GM04504 (cell line): ENCODE data around the gene DDB1.

Experiments used
- DNase-seq: peaks from one replicate; pipeline ENCODE4 v3.0.0-alpha.2; 2012; ENCODE audit warnings: low read depth

Gene DDB1

DNA sequence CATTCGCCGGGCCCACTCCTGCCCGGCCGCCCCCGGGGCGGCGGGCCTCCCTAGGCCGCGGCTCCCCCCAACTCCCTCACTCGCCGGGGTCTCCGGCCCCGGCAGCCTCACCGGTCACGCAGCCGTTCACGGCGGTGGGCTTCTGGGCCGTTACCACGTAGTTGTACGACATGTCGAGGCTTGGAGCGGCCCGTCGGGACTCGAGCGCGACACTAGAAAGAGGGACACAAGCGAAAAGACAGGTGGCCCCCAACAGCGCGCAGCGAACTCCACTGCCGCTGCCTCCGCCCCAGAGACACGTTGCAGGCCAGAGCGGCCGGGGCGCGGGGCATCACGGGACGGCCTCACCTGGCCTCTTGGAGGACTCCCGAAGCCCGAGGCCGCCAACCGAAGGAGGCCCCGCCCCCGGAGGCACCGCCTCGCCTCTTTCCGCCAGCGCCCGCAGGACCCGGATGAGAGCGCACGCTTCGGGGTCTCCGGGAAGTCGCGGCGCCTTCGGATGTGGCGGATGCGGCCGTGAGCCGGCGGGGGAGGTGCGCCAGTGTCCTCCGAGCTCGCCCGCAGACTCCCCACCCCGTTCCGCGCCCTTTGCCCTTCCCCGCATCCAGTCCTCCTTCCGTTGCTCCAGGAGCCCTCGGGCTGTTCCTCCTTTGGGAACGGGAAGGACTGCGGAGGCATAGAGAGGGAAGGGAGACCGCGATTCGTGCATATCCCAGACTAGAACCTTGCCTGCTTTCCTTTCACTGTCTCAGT lies at the start of gene DDB1, which contains the start of gene TKFC:
DDB1 (minus strand) TSS at position 309 of the 753 bp plus-strand sequence; CDS start at position 172, 137 bp downstream.
TKFC (plus strand) TSS at position 432 of the 753 bp plus-strand sequence. CDS start 1,501 bp downstream, outside the sequence.
- peak; percentile 79 for DNase-seq

DNA sequence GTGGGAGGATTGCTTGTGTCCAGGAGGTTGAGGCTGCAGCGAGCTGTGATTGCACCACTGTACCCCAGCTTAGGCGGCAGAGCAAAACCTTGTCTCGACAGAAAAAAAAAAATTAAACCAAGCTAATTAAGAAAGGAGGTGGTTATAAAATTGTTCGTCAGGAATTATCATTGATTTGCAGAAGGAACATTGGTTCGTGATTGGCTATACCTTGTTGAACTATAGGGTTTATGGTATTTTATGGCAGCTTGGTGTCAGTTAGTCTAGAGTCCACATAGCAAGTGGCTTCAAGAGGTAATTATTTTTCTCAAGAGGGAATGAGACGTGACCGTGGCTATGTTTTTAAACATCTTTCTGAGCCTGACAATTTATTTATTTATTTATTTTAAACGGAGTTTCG lies 48.0 kb upstream of the DDB1 start:
- DNase-seq = no peak

DNA sequence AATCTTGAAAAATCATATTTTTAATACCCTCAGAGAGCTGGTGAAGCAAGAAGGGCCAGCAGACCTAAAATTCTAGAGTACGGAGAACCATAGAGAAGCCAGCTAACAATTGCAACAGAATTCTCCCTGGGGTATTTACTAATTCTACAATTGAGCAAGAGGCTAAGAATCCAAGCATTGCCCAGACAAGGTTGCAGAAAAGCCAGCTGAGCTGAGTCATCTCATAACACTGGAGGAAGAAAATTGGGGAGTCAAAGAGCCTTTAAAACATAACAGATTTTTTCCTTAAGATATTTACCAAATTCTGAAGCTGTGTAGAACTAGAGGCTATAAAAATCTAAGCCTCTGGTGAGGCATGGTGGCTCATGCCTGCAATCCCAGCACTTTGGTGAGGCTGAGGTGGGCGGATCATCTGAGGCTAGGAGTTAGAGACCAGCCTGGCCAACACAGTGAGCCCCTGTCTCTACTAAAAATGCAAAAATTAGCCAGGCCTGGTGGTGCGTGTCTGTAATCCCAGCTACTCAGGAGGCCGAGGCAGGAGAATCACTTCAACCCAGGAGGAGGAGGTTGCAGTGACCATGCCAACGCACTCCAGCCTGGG lies 45.9 kb upstream of the DDB1 start:
- peak; percentile 96 for DNase-seq

DNA sequence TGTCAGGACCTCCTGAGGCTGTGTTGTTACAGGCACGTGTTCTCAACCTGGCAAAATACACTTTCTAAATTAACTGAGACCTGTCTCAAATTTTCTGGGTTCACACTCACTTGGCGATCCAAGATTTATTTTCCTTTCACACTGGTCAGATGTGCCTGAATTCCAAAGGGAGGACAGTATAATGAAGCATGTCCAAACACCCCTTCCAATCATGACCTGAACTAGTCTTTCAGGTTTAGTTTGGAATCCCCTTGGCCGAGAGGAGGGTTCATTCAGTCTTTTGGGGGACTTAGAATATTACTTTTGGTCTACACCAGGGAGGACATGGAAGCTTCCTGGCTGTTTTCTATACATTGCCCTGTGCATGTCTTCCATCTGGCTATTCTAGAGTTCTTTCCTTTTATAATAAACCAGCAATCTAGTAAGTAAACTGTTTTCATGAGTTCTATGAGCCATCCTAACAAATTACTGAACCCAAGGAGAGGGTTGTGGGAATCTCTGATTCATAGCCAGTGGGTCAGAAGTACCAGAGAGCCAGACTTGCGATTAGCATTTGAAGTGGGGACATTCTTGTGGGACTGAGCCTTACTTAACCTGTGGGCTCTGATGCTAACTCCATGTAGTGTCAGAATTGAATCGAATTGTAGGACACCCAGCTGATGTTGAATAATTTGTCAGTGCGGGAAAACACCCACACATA lies 44.7 kb upstream of the DDB1 start:
- no peak for DNase-seq

DNA sequence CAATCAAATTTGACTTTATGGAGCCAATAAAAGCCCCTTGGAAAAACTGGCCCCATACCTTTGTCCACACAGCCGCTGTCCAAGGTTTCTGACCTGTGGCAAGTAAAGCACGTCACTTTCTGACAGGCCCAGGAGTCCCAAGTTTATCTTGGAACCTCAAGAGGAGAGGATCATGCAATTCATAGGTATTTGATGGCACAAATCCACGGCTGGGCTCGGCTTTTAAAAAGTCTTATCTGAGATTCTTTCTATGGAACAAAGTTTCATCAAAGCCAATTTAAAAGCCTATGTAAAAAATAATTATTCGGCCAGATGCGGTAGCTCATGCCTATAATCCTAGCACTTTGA lies 42.8 kb upstream of the DDB1 start:
- no peak for DNase-seq

DNA sequence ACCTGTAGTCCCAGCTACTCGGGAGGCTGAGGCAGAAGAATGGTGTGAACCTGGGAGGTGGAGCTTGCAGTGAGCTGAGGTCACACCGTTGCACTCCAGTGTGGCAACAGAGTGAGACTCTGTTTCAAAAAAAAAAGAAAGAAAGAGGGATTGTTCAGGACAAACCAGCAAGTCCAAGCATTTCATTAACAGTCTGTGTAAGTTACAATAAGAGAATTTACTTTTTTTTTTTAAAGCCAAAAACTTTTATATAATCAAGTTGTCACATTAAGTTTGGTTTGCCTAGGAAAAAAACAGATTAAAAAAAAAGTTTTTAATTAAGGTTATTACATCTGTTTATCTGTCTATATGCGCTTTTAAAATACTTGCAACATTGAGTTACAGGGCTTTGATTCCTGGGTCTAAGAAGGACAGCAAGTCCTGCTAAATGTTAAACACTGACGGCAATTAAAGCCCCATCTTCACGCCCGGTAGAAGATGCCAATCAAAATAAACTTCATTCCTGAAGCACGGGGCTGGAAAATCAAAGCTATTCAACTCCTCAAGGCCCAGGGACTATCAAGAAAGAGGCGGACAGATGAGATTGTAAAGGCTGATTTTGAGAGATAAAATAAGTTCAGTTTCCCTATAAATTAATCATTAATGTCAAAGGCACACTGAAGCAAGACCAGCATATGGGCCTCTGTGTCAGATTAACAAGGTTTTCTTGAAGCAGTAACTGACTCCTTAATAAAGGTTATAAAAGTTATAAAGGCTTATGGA lies 39.9 kb upstream of the DDB1 start:
- no peak for DNase-seq

DNA sequence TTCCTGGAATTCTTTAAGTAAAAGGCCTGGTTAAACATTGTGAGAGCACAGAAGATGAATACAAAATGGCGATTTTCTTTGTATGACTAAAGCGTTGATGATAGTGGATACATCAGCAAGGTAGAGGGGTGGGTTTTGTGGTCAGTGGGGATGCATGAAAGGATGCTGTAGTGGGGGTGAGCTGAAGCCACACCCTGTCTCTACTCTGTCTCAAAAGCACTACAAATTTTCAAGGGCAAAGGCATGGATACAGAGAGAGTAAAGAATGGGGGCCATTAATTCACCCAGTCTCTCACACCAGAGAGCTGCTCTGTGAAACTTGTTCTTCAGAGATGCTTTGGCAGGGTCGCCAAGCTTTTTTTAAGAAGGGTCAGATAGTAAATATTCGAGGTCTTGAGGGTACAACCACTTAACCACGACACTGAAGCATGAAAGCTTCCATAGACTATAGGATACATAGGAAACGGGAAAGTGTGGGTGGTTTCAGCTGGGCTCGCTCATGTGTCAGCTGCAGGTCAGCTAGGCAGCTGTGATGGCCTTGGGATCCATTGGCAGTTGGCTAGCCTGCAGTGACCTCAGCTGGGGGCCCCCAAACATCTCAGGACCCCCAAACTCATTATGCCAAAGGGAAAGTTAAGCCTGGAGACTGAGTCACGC lies 37.6 kb upstream of the DDB1 start:
- no peak for DNase-seq

DNA sequence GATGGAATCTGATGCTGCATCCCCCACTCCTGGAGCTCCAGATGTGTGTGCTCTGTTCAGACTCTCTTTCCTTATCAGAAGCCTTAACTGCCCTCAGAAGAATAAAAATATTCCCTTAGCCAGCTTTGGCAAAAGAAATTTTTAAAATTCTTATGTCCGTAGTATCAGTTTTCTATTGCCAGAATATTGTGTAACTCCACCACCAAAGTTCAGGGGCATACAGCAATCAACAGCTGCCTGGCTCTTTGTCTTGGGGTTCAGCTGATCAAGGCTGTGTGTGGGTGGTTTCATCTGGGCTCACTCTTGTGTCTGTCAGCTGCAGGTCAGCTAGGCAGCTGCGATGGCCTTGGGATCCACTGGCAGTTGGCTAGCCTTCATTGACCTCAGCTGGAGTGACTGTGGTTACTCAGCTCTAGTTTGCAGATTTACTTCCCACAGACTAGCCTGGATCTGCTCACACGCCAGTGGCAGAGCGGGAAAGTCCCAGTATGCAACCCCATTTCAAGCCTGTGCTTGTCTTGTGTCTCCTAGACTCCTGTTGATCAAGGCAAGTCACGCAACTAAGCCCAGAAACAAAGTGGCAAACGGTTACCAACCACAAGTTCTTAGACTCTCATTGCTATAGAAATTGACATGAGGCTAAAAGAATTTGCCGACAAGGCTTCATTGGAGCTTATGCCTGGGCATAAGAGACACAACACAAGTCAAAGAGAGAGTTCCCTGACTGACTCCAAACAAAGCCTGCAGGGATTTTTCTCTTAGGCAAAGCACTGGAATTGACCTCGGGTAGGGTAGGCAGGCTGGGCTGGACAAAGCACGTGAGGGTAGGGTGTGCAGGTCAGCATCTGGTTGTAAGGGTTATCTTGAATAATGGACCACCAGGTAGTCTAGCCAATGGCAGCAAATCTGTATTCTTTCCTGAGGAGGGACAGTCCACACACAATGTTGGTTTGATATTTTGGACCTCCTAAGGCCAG lies 36.8 kb upstream of the DDB1 start:
- DNase-seq = no peak

DNA sequence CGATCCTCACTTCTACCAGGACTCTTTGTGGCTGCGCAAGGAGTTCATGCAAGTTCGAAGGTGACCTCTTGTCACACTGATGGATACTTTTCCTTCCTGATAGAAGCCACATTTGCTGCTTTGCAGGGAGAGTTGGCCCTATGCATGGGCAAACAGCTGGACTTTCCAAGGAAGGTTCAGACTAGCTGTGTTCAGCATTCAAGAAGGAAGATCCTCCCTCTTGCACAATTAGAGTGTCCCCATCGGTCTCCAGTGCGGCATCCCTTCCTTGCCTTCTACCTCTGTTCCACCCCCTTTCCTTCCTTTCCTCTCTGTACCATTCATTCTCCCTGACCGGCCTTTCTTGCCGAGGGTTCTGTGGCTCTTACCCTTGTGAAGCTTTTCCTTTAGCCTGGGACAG lies 35.7 kb upstream of the DDB1 start:
- no peak for DNase-seq

DNA sequence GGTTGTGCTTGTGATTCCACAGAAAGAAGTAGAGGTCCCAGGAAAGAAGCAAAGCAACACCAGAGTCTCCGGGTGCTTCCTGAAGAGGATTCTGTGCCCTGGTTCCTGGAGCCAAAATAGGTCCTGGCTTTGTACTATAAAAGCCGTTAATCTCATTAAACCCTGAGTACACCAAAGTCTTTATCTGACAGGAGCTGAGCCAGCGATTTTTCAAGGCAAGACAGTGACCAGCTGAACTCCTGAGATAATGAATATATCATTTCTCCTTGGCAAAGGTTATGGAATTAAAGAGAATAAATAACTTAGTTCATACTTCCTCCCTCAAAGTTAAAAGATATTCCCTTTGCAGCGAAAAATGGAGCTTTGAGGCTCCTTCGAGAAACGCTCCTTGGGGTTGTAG lies 34.5 kb upstream of the DDB1 start:
- DNase-seq = no peak

DNA sequence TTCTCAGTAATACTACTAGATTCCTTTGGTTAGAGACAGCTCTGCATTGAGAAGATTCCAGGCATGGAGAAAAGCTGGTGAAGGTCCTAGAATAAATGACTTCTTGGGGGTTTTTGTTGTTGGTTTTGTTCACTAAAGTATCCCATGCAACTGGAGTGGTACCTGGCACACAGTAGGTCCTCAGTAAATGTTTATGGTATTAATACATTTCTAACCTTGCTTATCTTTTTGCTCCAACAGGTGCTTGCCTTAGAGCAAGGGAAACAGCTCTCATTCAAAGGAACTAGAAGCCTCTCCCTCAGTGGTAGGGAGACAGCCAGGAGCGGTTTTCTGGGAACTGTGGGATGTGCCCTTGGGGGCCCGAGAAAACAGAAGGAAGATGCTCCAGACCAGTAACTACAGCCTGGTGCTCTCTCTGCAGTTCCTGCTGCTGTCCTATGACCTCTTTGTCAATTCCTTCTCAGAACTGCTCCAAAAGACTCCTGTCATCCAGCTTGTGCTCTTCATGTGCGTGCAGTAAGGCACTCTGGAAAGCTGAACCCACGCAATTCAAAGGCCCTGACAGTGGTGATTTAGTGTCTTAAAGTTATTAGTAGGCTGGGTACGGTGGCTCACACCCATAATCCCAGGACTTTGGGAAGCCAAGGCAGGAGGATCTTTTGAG lies 31.2 kb upstream of the DDB1 start:
- no peak for DNase-seq

DNA sequence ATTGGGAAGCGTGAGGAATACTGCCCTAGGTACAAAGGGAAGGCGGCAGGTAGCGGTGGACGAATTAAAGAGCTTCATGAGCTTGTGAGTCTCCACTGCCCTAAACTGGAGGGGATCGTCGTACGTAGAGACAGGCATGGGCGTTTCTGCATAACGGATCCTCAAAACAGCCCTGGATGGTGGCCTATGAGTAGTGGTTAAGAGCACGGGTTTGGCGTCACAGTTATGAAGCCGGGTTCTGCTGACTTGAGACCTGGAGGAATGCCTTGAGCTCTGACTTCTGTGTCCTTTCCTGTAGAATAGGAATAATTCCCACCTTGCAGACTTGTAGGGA lies 29.6 kb upstream of the DDB1 start:
- no peak for DNase-seq

DNA sequence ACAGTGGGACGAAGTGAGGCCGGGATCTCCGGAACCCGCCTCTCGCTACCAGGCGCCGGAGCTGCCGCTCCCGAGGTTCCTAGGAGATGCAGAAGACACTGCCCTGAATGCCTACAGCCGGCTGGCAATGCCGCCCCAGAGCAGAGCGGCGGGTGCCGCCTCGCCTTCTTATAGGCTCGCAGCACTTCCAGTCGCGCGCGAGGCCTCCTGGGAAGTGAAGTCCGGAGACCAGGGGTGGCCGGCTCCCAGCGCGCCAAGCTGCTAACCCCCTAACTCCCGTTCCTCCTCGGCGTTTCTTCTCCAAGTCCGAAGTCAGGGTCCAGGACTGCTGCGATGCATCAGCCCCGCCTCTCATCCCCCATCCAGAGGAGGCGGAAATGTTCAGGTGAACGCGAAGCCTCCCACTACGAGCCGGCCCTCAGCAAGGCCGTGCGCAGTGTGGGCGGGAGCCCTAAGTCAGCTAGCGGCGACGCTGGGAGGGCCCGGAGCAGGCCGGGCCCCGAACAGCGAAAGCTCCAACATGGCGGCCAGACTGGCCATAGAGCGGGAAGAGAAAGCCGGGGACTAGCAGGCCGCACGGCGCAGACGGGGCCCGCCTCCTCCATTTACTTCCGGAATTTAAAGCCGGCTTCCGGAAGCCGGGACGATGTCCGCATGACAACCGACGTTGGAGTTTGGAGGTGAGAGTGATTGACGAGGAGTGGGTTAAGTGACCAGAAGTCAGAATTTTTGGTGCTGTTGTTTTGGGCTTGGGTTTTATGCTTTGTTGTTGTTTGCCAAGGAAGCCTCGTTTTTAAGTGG lies 29.0 kb upstream of the DDB1 start, which contains the start of the genes CYB561A3 and TMEM138:
CYB561A3 (minus strand) TSS at position 142 of the 801 bp plus-strand sequence. CDS start 5,169 bp downstream, outside the sequence.
TMEM138 (plus strand) TSS at position 634 of the 801 bp plus-strand sequence. CDS start 2,017 bp downstream, outside the sequence.
- peak; percentile 82 for DNase-seq

DNA sequence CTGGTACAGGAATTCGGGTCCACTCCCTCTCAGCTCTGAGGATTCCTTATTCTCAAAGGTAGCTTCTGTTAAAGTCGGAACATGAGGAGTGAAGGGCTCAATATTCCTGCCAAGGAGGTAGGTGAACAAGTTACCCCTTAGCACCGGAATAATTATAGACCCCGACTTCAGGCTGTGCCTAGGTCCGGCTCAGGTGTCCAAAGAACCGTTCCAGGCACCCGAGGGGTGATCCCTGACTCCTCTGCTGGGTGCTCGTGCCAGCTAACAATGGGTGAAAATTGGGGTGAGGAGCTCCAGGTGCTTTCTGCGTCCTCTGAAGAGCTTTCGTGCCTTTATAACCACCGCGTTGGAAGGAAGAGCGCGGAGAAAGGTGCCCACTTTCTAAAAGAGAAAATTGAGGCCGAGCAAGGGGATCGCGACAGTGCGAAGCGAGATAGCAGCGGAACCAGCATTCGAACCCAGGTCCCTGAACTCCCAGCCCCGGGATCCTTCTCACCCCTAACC lies 28.4 kb upstream of the DDB1 start:
- DNase-seq = no peak

DNA sequence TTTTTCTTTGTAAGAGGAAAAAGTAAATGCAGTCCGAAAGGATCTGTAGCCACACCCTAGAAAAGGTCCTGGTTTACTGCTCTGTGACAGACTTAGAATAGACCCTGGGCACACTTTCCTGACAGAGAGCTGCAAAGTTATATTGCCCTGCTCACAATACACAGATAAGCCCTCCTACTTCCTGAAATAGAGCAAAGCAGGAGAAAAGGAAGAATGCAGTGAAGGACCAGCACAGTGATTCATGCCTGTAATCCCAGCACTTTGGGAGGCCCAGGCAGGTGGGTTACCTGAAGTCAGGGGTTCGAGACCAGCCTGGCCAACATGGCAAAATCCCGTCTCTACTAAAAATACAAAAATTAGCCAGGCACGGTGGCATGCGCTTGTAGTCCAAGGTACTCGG lies 26.6 kb upstream of the DDB1 start:
- no peak for DNase-seq

DNA sequence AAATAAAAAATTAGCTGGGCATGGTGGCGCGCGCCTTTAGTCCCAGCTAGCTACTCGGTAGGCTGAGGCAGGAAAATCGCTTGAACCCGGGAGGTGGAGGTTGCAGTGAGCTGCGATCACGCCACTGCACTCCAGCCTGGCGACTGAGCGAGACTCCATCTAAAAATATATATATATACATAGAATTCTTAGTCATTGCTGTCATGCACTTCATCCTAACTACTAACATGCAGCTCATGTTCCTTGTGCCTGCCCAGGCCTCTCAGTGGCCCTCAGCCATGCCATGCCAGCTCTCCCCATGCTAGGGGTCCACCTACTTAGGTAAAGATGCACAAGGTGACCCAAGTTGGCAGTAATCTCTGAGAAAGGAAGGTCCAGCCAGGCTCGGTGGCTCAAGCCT lies 25.7 kb upstream of the DDB1 start:
- no peak for DNase-seq

DNA sequence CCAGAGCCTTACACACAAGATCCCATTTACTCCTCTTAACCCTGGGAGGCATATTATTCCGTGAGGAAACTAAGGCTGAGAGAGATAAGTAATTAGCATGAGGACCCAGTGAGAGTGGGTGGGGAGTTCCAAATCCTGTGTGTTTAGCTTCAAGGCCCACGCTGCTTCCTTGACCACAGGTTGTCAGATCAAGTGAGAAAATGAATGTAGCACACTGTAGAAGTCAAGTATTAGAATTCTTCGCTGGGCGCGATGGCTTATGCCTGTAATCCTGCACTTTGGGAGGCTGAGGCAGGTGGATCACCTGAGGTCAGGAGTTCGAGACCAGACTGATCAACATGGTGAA lies 25.0 kb upstream of the DDB1 start:
- no peak for DNase-seq

DNA sequence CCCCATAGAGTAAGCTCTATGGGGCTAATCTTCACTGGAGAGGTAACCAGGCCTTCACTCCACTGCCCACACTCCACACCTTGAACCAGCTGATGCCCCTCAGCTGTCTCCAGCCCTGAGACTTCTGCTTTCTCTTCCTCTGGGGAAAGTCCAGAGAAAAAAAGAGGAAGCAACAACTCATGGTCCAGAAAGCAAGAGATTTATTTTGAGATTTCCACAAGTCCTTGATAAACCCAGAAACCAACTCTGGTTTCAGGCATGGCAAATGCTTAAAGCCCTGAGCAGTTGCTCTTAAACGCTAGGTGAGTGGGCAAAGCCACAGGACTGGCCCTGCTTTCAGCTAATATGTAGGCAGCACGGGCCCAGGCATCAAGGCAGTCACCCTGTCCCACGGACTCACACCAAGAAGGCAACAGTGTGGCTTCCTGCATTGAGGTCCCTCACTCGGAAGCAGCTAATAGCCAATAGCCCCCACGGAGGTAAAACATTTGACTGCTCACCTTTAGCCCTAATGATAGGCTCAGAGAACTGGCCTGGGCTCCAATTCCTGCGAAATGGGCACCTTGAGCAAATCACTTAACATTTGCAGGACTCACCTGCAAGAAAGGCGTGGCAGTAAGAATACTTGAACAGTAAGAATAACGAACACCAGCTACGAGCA lies 24.5 kb upstream of the DDB1 start:
- no peak for DNase-seq

DNA sequence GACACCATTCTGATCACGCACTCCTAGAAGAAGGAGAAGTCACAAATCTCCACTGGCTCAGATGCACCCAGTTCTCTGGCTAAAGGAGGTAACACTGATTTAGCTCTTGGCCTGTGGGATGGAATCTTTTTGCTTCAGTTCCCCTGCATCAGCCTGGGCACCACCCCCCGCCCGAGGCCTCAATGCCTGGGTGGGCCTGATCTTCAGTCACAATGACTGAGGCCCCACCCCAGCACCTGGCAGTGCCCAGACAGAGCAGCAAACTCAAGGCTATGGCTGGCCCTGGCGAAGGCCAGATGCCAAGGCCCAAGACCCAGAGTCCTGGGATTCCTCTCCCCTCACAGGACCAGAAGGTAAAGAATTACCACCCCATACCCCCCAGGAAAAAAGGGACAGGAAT lies 23.8 kb upstream of the DDB1 start:
- no peak for DNase-seq
